ENCODE data around the gene NTF3.

The NTF3 gene

GRCh38 chr12:5456030-5456429 is 24.1 kb downstream of the NTF3 start:
- DNase-seq (ENCODE audit: extremely low read depth, low read depth), result no peak
- H3K4me3 ChIP-seq (replicated peaks; ENCODE audit: low read depth, low read length), result no peak overlapping the region
- TF ChIP-seq, protein P1, sequence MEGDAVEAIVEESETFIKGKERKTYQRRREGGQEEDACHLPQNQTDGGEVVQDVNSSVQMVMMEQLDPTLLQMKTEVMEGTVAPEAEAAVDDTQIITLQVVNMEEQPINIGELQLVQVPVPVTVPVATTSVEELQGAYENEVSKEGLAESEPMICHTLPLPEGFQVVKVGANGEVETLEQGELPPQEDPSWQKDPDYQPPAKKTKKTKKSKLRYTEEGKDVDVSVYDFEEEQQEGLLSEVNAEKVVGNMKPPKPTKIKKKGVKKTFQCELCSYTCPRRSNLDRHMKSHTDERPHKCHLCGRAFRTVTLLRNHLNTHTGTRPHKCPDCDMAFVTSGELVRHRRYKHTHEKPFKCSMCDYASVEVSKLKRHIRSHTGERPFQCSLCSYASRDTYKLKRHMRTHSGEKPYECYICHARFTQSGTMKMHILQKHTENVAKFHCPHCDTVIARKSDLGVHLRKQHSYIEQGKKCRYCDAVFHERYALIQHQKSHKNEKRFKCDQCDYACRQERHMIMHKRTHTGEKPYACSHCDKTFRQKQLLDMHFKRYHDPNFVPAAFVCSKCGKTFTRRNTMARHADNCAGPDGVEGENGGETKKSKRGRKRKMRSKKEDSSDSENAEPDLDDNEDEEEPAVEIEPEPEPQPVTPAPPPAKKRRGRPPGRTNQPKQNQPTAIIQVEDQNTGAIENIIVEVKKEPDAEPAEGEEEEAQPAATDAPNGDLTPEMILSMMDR (IDR thresholded peaks at IDR 0.05; ENCODE audit: low read depth, low read length, missing control alignments), result no peak

GRCh38 chr12:5456906-5457305 is 25.0 kb downstream of the NTF3 start:
- TF ChIP-seq, protein P1 (IDR thresholded peaks at IDR 0.05; ENCODE audit: low read depth, low read length, missing control alignments), result no peak
- H3K4me3 ChIP-seq (replicated peaks; ENCODE audit: low read depth, low read length), result no peak overlapping the region
- no peak for DNase-seq (ENCODE audit: extremely low read depth, low read depth)

- H3K4me3 ChIP-seq (replicated peaks; ENCODE audit: low read depth, low read length), result no peak overlapping the region
- TF ChIP-seq, protein P1 (IDR thresholded peaks at IDR 0.05; ENCODE audit: low read depth, low read length, missing control alignments), result no peak
- DNase-seq (ENCODE audit: extremely low read depth, low read depth), result no peak
Measured at GRCh38 chr12:5458229-5459050, 26.5 kb downstream of the NTF3 start.

DNA sequence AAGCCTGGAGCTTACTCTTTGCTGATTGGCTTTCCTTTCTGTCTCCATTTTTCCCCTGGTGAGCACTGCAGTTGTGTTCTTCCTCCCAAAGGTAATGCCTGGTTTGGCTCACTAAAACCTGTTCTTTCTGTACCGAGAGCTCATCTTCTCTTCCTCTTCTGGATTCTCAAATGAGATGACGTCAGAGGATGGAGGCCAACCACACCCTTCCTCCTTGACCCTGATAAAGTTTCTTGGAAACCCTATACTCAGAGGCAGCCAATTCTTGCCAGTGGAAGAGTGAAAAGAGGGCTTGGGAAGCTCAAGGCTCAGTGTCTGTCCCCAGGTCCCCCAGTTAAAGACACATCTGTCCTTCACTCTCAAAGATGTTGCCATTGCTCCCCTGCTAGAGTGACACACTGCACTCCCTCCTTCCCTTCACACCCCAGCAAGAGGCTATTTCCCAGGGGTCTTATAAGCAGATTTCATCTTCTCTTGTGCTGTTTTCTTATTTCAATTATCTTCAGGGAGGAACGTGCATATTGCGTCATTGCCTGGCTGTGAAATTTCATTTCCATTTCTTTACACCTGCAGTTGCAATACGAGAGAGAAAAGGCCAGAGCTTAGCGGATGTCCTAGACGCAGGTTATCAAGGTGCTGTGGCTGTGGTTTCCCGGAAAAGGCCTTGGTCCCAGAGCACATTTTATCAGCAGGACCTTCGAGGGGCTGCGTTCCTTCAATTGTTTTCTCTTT is 27.3 kb downstream of the NTF3 start:
- H3K4me3 ChIP-seq (replicated peaks; ENCODE audit: low read depth, low read length), result no peak overlapping the region
- no peak for DNase-seq (ENCODE audit: extremely low read depth, low read depth)
- TF ChIP-seq, protein P1 (IDR thresholded peaks at IDR 0.05; ENCODE audit: low read depth, low read length, missing control alignments), result no peak

DNA sequence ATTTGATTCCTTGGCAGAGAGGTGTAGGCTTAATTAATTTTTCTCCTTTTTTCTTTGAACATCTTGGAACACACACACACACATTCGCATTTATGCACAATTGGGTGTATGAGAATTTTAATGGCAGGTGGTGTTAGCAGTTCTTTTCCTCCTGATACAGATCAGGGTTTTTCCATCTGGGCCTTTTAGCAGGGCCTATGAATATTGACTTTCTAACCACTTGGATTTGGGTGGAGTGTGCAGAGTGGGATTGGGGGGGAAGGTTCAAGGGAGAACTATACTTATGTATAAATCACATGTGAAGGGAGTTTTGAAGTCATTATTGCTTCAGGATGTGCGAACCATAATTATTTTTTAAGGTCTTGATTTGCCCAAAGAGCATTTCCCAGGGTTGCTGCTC is 28.9 kb downstream of the NTF3 start:
- TF ChIP-seq, protein P1 (IDR thresholded peaks at IDR 0.05; ENCODE audit: low read depth, low read length, missing control alignments), result no peak
- no peak for DNase-seq (ENCODE audit: extremely low read depth, low read depth)
- H3K4me3 ChIP-seq (replicated peaks; ENCODE audit: low read depth, low read length), result no peak overlapping the region

DNA sequence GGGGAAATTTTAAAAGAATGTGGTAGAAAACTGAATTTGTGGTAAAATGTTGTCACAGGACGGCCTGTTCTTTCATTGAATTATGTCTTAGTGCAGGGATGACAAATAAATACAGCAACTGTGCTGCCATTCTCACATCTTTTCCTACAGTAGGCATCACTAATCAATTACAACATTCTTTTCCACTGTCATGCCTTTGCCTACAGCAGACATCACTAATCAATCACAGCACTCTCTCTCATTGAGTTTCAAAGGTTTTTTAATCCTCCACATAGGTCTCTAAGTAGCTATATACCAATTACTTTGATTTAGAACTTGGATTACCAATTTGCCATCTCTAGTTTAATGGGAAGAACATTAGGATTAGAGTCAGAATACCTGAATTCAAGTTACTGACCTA is 30.1 kb downstream of the NTF3 start:
- no peak overlapping the region for H3K4me3 ChIP-seq (replicated peaks; ENCODE audit: low read depth, low read length)
- DNase-seq (ENCODE audit: extremely low read depth, low read depth), result no peak
- TF ChIP-seq, protein P1 (IDR thresholded peaks at IDR 0.05; ENCODE audit: low read depth, low read length, missing control alignments), result no peak

Data from HFF-Myc (cell line).